ENCODE measurements around the gene SPCS2.

GRCh38 chr11:74954199-74954598 lies 5.1 kb downstream of the SPCS2 start:
- no peak for TF ChIP-seq CTCF (IDR thresholded peaks at IDR 0.05)
- no peak for TF ChIP-seq PBX3 (IDR thresholded peaks at IDR 0.05)
- no peak for TF ChIP-seq SIN3A (IDR thresholded peaks at IDR 0.05; ENCODE audit: borderline replicate concordance, low read depth, low read length)
- TF ChIP-seq USF2 (IDR thresholded peaks at IDR 0.05; ENCODE audit: borderline replicate concordance, low read depth, low read length): no peak
- TF ChIP-seq TCF12 (IDR thresholded peaks at IDR 0.05): no peak
